Glutamatergic neuron (in vitro differentiated cells): ENCODE measurements around the gene SAP30BP. TPM values are rescaled to one million over a fixed set of nuclear protein-coding genes. Genes with fewer than 3 reads are reported as not detected.

Experiments used
- DNase-seq: peaks from one replicate; pipeline ENCODE4 v3.0.0; 2022
- H3K27ac Mint-ChIP-seq: one replicate; pipeline ENCODE4 v1.8.0; 2020; ENCODE audit warnings: mild to moderate bottlenecking, mixed read lengths, inconsistent platforms; ENCODE audit not compliant: unreplicated experiment
- H3K27me3 Mint-ChIP-seq: one replicate; pipeline ENCODE4 v1.8.0; 2020; ENCODE audit warnings: mild to moderate bottlenecking, moderate library complexity, mixed read lengths, inconsistent platforms; ENCODE audit not compliant: unreplicated experiment
- H3K36me3 Mint-ChIP-seq: one replicate; pipeline ENCODE4 v1.8.0; 2020; ENCODE audit warnings: mild to moderate bottlenecking, mixed read lengths, inconsistent platforms; ENCODE audit not compliant: unreplicated experiment
- H3K4me1 Mint-ChIP-seq: one replicate; pipeline ENCODE4 v1.8.0; 2020; ENCODE audit warnings: mild to moderate bottlenecking, low read depth, mixed read lengths, inconsistent platforms; ENCODE audit not compliant: unreplicated experiment
- H3K4me3 Mint-ChIP-seq: one replicate; pipeline ENCODE4 v1.8.0; 2020; ENCODE audit warnings: mild to moderate bottlenecking, mixed read lengths, inconsistent platforms; ENCODE audit not compliant: unreplicated experiment
- H3K9me3 Mint-ChIP-seq: one replicate; pipeline ENCODE4 v1.8.0; 2020; ENCODE audit warnings: mild to moderate bottlenecking, moderate library complexity, mixed read lengths, inconsistent platforms; ENCODE audit not compliant: unreplicated experiment
- total RNA-seq: library from RNA; stranded (reverse); fragmentation: NEBNext Ultra II Directional; extraction: Animal tissue kit (Norgen Biotek cat#: 25700); gene quantifications from one replicate; pipeline ENCODE4 v1.2.1, GENCODE V29; 2021; ENCODE audit not compliant: unreplicated experiment
- TF ChIP-seq, protein P1 (sequence below): fragments of 200-600 bp; sonication (generic); IDR thresholded peaks from one replicate; pipeline ENCODE4 v1.5.0; 2021; ENCODE audit not compliant: partially characterized antibody, unreplicated experiment

Gene SAP30BP
- total RNA-seq, 1 donor from 2014 or later: 115 TPM

DNA sequence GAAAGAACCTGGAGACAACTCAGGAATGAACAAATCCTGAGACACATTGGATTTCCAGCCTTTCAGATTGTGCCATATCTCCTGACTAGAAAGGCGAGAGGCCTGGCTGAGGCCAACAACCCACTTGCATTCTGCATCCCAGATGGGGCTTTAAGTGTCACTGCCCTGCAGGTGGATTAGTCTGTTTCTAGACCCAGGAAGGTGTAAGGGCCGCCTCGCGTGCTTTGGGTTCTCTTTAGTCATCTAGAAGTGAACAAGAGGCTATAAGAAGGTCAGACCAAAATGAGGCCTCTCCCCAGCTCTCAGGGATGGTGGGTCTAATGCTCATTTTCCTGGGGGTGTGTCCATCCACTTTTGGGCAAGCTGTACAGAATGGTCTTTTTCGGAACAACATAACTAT is 4.9 kb downstream of the SAP30BP start:
- no peaks in the 10 kb centered on the region for H3K36me3 Mint-ChIP-seq
- peaks cover 2% of the 10 kb centered on the region for H3K9me3 Mint-ChIP-seq
- peaks cover 3% of the 10 kb centered on the region for H3K4me1 Mint-ChIP-seq
- no peak overlapping the region for H3K4me3 Mint-ChIP-seq
- no peak for DNase-seq
- TF ChIP-seq, protein P1, sequence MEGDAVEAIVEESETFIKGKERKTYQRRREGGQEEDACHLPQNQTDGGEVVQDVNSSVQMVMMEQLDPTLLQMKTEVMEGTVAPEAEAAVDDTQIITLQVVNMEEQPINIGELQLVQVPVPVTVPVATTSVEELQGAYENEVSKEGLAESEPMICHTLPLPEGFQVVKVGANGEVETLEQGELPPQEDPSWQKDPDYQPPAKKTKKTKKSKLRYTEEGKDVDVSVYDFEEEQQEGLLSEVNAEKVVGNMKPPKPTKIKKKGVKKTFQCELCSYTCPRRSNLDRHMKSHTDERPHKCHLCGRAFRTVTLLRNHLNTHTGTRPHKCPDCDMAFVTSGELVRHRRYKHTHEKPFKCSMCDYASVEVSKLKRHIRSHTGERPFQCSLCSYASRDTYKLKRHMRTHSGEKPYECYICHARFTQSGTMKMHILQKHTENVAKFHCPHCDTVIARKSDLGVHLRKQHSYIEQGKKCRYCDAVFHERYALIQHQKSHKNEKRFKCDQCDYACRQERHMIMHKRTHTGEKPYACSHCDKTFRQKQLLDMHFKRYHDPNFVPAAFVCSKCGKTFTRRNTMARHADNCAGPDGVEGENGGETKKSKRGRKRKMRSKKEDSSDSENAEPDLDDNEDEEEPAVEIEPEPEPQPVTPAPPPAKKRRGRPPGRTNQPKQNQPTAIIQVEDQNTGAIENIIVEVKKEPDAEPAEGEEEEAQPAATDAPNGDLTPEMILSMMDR: no peak
- no peak overlapping the region for H3K27ac Mint-ChIP-seq
- peaks cover 1% of the 10 kb centered on the region for H3K27me3 Mint-ChIP-seq

DNA sequence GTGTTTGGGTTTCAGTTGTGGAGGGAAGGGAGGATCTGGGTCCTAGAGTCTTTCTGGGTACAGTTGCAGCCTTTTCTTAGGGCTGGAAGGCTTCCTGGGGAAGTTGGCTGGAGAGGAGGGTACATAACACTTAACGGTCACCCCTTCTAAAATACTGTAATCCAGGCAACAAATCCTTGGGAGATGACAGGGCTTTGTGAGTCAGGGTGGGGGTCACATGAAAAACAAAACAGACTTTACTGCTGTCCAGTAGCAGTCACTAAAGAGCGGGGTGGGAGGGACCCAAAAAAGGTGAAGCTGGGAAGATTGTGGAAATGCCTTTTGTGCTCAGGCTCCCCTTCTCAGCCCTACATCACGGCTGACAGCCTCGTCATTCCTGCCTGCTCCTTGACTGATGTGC is 6.3 kb downstream of the SAP30BP start:
- TF ChIP-seq, protein P1: no peak
- Mint-ChIP-seq H3K36me3 (no peaks in the 10 kb centered on the region), H3K27ac (no peak overlapping the region), H3K4me1 (no peaks in the 10 kb centered on the region), H3K27me3 (peaks cover 1% of the 10 kb centered on the region), H3K4me3 (no peak overlapping the region), H3K9me3 (no peaks in the 10 kb centered on the region)
- no peak for DNase-seq

DNA sequence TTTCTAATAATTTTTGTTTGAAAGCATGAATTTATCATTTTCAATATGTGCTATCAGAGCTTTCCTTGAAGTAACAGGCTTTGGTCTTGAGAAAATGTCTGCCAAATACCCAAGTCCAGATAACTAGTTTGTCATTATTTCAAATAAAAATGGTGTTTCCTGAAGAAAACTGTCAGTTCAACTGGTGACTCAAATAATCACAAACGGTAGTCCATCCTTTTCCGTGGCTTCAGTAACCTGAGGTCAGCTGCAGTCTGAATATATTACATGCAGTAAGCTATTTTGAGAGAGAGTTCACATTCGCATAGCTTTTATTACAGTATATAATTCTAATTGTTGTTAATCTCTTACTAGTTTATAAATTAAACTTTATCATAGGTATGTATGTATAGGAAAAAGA is 9.3 kb downstream of the SAP30BP start:
- TF ChIP-seq, protein P1: no peak
- Mint-ChIP-seq H3K36me3 (no peaks in the 10 kb centered on the region), H3K4me1 (no peaks in the 10 kb centered on the region), H3K27ac (no peak overlapping the region), H3K9me3 (no peaks in the 10 kb centered on the region), H3K27me3 (peaks cover 3% of the 10 kb centered on the region), H3K4me3 (no peak overlapping the region)
- DNase-seq: no peak

DNA sequence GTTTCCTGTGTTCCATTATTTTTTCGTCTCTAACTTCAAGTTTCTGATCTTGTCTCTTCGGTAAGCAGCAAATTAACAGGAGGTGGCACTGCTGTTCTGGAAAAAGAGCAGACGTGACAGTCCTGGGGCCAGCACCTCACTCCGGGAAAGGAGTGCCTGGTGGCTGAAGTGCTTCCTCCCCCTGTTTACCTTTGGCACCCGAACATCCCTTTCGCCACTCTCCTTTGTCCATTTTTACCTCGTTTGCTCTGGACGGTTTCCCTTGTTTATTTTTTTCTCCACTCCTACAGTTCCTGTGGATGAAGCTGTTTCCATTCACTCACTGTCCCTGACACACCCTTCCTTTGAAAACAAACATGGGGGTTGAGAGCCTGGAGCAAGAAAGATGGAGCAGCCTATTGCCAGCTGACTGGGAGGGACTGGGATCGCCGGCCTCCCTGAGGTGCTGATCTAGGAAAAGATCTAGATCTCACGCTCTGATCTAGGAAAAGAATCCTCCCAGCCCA is 12.6 kb downstream of the SAP30BP start:
- Mint-ChIP-seq H3K9me3 (no peaks in the 10 kb centered on the region), H3K27me3 (peaks cover 3% of the 10 kb centered on the region), H3K4me3 (no peak overlapping the region), H3K4me1 (no peaks in the 10 kb centered on the region), H3K27ac (no peak overlapping the region), H3K36me3 (no peaks in the 10 kb centered on the region)
- no peak for DNase-seq
- TF ChIP-seq, protein P1: no peak

DNA sequence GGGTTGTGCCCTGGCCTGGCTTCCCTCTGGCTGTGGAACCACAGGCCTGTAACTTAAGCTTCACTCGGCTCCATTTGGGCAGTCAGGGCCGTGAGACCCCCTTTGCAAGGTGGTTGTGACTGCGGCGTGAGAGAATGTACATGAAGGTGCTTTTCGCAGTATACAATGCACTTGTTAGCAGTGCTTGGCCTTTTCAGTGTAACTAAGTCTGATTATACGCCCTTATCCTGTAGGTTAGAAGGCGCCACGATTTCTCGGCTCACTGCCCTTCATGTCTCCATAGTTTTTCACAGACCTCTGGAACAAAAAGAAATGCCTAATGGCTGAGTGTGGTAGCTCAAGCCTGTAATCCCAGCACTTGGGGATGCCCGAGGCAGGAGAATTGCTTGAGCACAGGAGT is 13.3 kb downstream of the SAP30BP start:
- H3K27ac Mint-ChIP-seq: no peak overlapping the region
- no peaks in the 10 kb centered on the region for H3K9me3 Mint-ChIP-seq
- no peak for DNase-seq
- H3K4me3 Mint-ChIP-seq: no peak overlapping the region
- TF ChIP-seq, protein P1: no peak
- no peaks in the 10 kb centered on the region for H3K36me3 Mint-ChIP-seq
- no peaks in the 10 kb centered on the region for H3K4me1 Mint-ChIP-seq
- peaks cover 3% of the 10 kb centered on the region for H3K27me3 Mint-ChIP-seq
